GM18907 (cell line): Measurements from ENCODE around the gene SCYGR1.
"Not testable (repeated sequence)": the region's sequence is repeated elsewhere in the genome, so short reads cannot be mapped to it uniquely, and the experiment has no call there.

Experiments used
- ATAC-seq: cut with Tn5 transposase; IDR thresholded peaks from one replicate; pipeline ENCODE4 v1.9.1; 2021; ENCODE audit warnings: mild to moderate bottlenecking, moderate library complexity; ENCODE audit not compliant: unreplicated experiment

Gene SCYGR1

GRCh38 chr2:227404585-227405271, 17.0 kb upstream of the SCYGR1 start:
- no peak for ATAC-seq

GRCh38 chr2:227402959-227403358, 15.2 kb upstream of the SCYGR1 start:
- no peak for ATAC-seq

GRCh38 chr2:227402321-227402720, 14.6 kb upstream of the SCYGR1 start:
- no peak for ATAC-seq

GRCh38 chr2:227401550-227401949, 13.8 kb upstream of the SCYGR1 start:
- ATAC-seq, result no peak

GRCh38 chr2:227398684-227399670, 11.2 kb upstream of the SCYGR1 start:
- no peak for ATAC-seq

- no peak for ATAC-seq
Measured at GRCh38 chr2:227397562-227397961, 9.8 kb upstream of the SCYGR1 start.

GRCh38 chr2:227395556-227395955, 7.8 kb upstream of the SCYGR1 start:
- ATAC-seq, result no peak

- ATAC-seq, result no peak
Measured at GRCh38 chr2:227394401-227394800, 6.7 kb upstream of the SCYGR1 start.

GRCh38 chr2:227390468-227391256, 2.9 kb upstream of the SCYGR1 start:
- no peak for ATAC-seq

- ATAC-seq, result no peak
Measured at GRCh38 chr2:227389661-227390060, 1.9 kb upstream of the SCYGR1 start.

- no peak for ATAC-seq
Measured at GRCh38 chr2:227389231-227389630, 1.5 kb upstream of the SCYGR1 start.

- ATAC-seq, result no peak
Measured at GRCh38 chr2:227388537-227389011, 825 bp upstream of the SCYGR1 start.

GRCh38 chr2:227386630-227387029, 1.1 kb downstream of the SCYGR1 start:
- ATAC-seq, result no peak

- no peak for ATAC-seq
Measured at GRCh38 chr2:227383686-227384085, 4.1 kb downstream of the SCYGR1 start.

GRCh38 chr2:227382241-227382835, 5.4 kb downstream of the SCYGR1 start:
- ATAC-seq, result not testable (repeated sequence)

- no peak for ATAC-seq
Measured at GRCh38 chr2:227379095-227379494, 8.7 kb downstream of the SCYGR1 start, which contains the start of gene TM4SF20. Gene TM4SF20, minus strand, starts transcription at chr2:227379306. Its CDS starts 38 bp downstream, at chr2:227379268.

- no peak for ATAC-seq
Measured at GRCh38 chr2:227378371-227378782, 9.4 kb downstream of the SCYGR1 start.

- no peak for ATAC-seq
Measured at GRCh38 chr2:227377467-227378351, 10.0 kb downstream of the SCYGR1 start.

- ATAC-seq, result no peak
Measured at GRCh38 chr2:227376656-227377396, 10.9 kb downstream of the SCYGR1 start.
